NCI-H82 treated with DMSO at 0.1 percent for 48 hours (cell line): ENCODE results near the gene AKNA.
A peak's percentile ranks its signal among the peaks of the same experiment; 100 is the strongest.
"Not testable (repeated sequence)": the region's sequence is repeated elsewhere in the genome, so short reads cannot be mapped to it uniquely, and the experiment has no call there.

ENCODE experiments used
- DNase-seq: peaks from one replicate; lab custom pipeline; 2025; ENCODE audit not compliant: unreplicated experiment; lab: John Stamatoyannopoulos, UW

Gene AKNA

DNA sequence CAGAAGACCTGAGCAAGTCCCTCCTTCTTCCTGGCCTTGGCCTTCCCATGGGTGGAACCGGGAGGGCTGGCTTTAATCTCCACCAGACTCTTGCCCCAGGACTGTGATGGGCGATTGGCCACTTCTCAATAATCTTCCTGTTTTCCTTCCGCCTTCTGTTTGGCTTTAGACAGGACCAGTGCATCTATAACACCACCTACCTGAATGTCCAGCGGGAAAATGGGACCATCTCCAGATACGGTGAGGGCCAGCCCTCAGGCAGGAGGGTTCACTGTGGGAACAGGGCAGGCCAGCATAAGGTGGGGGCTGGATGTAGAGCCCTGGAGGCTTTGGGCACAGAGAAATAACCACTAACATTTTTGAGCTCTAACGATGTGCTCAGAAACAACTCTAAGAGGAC is 63.9 kb downstream of the AKNA start:
- not testable (repeated sequence) for DNase-seq

DNA sequence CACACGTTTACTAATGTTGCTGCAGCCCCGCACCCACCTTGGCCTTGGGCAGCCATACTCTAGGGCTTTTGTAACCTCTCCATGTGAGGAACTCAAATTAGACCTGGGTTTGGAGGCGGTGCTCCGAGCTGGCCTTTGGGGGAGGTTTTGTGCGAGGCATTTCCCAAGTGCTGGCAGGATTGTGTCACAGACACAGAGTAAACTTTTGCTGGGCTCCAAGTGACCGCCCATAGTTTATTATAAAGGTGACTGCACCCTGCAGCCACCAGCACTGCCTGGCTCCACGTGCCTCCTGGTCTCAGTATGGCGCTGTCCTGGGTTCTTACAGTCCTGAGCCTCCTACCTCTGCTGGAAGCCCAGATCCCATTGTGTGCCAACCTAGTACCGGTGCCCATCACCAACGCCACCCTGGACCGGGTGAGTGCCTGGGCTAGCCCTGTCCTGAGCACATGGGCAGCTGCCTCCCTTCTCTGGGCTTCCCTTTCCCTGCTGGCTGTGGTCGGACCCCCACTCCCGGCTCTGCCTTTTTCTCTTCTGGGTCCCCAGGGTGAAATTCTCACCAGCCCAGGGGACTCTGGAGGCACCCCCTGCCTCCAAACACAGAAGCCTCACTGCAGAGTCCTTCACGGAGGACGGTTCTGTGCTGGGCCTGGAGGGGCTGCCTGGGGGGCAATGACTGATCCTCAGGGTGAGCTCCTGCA is 64.8 kb downstream of the AKNA start, which contains the start of gene ORM1:
ORM1 (plus strand) TSS at position 268 of the 701 bp plus-strand sequence; CDS start at position 304, 36 bp downstream.
- DNase-seq: not testable (repeated sequence)

DNA sequence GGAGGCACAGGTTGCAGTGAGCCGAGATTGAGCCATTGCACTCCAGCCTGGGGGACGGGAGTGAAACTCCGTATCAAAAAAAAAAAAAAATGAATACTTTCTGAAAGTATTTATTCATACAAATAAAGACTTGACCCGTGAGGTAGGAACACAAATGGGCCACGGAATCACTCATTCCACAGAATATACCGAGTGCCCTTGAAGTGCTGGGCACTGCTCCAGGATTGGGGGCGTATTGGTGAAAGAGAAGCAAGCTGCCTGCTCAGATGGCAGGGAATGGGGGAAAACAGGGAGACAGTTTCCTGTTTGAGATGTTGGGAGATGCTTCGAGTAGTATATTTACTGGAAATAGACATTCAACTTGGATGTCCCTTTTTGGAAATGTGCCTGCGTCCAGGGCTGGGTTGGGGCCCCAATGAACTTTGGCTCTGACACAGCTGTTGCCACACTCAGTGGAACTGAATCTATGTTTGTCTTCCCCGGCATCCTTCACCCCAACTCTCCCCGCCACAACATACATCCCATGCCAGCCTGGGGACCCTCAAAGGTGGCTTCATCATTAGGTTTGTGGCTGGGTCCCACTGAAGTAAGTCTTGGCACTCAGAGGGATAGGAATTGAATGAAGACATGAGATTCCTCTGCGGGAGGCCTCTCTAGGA is 65.5 kb downstream of the AKNA start:
- not testable (repeated sequence) for DNase-seq

DNA sequence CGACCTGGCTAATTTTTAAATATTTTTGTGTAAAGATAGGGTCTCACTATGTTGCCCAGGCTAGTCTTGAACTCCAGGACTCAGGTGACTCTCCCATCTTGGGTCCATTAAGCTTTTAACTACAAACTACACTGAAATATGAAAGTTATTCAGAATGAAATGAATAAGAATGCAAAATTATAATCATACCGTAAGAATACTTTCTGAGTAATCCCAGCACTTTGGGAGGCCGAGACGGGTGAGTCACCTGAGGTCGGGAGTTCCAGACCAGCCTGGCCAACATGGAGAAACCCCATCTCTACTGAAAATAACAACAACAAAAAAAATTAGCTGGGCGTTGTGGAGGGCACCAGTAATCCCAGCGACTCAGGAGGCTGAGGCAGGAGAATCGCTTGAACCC is 66.0 kb downstream of the AKNA start:
- DNase-seq: no peak

DNA sequence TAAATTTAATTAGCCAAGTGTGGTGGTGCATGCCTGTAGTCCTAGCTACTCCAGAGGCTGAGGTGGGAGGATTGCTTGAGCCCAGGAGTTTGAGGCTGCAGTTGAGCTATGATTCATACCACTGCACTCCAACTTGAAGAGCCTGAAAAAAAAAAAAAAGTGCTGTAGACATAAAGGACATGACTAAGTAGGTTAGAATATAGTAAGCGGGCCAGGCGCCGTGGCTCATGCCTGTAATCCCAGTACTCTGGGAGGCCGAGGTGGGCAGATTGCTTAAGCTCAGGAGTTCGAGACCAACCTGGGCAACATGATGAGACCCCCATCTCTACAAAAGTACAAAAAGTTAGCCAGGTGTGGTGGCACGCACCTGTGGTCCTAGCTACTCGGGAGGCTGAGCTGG is 67.1 kb downstream of the AKNA start:
- not testable (repeated sequence) for DNase-seq

DNA sequence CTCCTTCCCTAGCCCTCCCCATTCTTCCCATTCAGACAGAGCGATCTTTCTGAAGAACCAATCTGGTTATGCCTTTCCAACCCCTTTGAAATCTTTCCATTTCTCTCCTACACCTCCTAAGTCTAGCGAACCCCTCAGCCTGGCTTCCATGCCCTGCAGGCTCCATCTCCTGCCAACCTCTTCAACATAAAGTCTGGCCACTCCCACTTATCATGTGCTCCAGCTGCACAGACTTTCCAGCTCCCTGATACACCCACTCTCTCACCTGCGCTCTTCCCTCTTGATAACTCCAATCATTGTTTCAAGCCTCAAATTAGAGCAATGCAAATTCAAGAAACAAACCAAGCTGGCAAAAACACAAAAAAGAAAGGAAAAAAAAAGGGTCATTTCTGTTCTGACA is 68.6 kb downstream of the AKNA start:
- DNase-seq: no peak

DNA sequence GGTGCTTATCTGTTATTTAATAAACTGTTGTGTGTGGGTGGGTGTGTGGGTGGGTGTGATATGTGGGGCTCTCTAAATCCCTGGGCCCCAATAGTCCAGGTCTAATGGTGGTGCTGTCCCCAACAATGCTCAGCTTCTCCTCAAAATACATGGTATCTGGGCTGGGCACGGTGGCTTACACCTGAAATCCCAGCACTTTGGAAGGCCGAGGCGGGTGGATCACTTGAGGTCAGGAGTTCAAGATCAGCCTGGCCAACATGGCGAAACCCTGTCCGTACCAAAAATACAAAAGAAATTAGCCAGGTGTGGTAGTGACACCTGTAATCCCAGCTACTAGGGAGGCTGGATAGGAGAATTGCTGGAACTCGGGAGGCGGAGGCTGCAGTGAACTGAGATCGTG is 69.4 kb downstream of the AKNA start:
- DNase-seq: no peak

DNA sequence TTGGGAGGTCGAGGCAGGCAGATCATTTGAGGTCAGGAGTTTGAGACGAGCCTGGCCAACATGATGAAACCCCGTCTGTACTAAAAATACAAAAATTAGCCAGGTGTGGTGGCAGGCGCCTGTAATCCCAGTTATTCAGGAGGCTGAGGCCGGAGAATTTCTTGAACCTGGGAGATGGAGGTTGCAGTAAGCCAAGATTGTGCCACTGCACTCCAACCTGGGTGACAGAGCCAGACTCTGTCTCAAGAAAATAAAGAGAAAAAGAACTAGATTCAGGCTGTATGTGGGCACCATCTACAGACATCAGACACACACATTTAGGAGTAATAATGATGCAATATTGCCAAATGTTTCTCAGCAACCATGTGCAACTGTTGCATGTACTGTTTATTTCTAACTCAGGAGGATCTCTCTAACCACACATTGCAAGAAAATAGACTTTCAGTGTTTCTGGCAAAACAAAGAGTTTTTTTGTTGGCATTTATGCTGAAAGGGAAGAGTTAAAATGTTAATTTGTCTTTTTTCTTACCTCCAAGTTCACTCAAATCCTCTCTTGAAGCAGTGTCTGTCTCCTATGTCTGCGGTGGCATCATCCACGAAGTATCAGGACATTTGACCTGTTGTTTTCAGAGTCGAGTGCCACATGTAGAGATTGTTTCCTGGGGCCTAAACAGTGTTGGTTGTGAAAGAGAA is 70.0 kb downstream of the AKNA start:
- no peak for DNase-seq

DNA sequence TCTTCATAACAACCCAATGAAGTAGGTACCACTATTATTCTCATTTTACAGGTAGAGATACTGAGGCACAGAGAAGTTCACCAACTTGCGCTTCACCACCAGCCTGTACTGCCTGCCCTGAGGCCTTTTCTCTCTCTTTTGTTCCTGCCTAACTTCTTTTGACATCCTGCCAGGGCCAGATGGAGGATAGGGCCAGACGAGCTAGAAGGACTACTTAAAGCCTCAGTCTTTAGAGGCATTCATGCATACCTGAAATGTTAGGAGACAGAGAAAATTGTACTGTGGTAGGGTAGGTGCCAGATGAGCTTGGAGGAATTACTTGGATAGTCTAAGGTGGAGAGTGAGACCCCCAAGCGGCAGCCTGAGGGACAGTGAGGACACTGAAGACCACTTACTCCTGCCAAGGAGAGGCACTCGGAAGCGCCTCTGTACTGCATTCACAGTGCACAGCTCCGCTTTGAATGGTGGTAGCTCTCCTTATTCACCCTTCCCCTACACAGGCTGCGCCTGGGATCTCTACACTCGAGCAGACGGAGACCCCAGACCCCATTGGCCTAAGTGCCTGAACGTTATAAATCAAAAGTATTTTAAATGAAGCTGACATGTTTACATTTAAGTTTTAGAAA is 71.1 kb downstream of the AKNA start:
- DNase-seq: peak; percentile 19

DNA sequence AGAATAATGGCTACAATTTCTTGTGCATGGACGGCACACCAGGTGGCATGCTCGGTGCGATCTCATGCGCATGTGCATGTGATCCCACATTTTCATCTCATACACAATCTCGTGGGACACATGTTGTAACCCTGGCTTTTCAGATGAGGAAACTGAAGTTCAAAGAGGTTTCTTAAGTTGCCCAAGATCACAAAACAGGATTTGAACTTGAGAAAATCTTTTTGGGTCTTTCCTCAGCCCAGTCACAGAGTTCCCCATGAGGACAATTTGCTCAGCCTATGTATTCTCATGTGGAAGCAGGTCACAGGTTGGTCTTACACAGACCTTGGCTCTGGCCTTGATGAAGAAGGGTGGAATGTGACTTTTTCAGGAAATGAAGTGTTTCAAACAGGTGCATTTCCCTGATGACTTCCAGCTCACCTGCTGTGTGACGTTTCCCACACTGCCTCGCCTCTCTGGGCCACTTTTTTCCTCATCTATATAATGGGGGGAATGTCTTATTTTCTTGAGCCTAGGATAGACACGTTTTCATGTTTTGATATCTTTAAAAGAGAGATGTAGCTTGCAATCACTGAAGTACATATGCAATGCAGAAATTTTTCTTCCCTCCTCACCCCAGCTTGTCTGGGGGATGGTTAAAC is 71.9 kb downstream of the AKNA start:
- DNase-seq: no peak

DNA sequence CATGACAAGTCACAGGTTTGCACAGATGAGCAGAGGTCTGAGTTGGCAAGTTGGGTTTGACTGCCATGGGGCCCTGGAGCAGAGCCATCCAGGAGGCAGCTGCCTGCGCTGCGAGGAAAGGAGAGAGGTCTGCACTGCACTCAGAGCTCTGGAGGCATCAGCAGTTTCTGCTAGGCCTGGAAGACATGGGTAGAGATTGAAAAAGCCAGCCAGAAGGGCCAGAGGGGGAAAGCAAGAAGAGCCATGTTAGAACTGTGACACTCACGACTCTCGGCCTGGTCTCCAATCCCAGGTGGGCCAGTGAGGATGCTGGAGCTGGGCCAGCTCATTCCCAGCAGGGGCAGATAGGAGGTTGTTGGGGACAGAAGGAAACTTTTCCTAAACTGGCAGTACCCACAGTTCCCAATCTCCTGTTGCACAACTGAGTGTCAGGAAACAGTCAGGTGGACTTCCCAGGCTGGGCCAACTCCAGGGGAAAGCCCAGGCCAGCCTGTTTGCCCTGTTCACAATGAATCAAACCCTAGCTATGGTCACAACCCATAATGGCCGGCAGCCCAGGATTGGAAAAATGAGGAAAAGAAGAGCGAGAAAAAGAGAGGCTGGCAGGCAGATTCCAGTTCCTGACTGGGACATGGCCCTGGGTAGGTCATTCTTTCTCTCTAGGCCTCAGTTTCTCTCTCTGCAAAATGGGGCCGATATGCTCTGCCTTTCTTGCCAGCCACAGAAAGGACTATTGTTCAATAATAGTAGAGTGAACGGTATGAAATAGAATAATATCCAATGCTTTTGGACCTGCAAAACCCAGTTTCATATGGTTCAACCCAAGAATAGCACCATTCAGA is 72.7 kb downstream of the AKNA start:
- DNase-seq: no peak

DNA sequence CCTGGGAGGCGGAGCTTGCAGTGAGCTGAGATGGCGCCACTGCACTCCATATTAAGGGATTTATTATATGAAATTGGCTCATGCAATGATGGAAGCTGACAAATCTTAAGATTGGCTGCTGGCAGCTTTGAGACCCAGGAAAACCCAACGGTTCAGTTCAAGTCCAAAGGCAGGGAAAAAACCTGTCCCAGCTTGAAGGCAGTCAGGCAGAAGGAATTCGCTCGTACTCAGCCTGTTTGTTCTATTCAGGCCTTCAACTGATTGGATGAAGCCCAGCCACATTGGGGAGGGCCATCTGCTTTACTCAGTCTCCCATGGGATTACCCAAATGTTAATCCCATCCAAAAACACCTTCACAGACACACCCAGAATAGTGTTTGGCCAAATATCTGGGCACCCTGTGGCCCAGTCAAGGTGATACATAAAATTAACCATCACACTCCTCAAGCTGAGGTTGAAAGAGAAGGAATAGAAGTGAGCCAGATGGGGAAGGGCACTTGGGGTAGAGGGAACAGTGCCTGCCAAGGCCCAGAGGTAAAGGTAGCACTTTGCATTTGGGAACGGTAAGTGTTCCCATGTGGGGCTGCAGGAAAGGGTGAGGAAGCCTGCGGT is 73.4 kb downstream of the AKNA start:
- no peak for DNase-seq

DNA sequence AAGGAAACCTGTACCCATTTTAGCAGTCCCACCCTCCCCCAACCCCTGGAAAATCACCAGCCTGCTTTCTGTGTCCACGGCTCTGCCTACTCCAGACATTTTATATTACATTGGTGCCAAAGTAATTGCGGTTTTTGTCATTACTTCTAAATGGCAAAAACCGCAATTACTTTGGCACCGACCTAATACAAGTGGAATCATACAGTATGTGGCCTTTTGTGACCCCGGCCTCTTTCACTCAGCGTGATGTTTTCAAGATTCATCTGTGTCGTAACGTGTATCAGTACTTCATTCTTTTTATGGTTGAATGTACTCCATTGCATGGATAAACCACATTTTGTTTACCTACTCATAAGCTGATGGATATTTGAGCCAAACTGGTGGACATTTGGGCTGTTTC is 74.6 kb downstream of the AKNA start:
- no peak for DNase-seq

DNA sequence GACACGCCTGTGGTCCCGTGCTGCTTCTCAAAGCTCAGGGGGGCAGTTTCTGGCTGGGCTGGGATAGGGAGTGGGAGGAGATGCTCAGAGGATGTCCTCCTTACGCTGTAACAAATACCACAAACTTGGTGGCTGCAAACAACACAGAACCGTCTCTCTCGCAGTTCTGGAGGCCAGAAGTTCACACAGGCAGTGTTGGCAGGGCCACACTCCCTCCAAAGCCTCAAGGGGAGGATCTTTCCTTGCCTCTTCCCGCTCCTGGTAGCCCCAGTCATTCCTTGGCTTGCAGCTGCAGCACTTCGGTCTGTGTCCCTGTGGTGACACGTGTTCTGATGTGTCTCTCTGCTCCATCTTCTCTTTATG is 75.3 kb downstream of the AKNA start:
- DNase-seq: no peak

DNA sequence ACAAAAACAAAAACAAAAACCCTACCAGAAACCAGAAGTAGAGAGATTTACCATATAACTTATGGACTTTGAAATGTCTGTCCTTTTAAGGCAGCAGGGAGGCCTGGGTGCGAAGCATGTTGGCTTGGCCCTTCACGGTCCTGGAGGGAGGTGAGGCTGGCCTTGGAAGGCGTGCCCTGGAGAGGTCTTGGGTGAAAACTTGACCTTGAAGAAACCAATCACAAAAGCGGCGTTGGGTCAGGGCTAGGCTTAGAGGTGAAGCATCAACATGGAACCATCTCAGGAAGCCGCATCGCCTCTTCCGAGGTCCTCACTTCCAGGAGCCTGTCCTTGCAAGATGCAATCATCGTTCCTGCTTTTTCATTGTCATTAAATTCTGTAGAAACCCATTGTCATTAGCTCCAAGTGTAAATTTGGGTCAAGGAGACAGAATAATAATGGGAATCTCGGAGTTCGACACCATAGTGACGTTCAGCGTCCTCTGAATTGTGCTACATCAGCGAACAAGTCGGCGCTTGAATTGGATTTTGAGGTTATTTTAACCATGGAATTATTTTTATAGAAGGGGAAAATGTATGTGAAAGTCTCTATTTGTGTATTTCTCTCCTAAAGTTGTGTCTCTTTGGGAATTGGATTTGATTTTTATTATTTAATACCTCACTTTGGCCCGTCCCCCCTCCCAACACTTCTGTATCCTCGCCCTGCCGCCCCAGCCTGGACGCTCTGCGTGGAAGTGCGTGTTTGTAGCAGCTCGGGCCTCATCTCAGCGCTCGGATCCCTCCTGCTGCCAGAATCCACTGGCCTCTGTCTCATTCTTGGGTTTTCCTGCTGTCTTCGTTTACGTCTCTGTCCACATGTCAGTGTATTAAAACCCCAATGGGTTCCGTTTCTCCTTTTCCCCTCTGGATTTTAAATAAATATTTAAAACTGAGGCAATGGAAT is 75.9 kb downstream of the AKNA start:
- no peak for DNase-seq

DNA sequence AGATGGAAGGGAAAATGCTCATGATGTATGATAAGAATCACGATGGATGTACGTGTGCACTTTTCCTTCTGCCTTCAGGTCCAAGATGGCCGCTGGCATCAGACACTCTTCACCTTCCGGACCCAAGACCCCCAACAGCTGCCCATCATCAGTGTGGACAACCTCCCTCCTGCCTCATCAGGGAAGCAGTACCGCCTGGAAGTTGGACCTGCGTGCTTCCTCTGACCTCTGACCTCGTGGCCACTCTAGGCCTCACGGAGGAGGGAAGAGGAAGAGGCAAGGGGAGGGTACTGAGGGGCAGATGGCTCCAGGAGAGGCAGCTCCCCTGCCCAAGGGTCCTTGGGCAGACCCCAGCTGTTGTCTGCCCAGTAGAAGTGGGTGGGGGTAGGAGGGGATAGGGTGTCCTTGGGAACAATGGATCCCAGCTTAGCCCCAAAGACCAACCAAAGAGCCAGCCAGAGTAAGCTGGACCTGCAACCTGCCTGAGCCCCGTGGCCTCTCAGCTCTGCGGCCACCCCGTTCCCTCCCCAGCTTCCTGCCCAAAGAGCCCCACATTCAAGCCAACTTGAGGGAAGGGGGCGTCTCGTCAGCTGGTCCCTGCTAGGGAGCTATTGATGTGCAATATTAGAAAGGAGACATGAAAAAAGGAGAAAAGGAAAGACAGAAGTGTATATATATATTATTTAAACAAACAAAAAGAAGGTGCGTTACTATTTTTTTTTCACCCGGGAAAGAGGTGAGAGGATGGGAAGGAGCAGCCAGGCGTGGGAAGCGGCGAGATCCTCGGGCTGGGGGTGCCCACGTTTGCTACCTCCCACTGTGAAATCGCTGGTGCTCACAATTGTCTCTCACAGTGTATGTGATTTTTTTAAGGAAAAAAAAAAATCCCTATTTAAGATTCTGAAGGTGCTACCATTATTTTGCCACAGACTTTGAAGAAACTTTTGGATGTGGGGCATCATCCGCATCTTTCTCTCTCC is 77.0 kb downstream of the AKNA start:
- DNase-seq: no peak

DNA sequence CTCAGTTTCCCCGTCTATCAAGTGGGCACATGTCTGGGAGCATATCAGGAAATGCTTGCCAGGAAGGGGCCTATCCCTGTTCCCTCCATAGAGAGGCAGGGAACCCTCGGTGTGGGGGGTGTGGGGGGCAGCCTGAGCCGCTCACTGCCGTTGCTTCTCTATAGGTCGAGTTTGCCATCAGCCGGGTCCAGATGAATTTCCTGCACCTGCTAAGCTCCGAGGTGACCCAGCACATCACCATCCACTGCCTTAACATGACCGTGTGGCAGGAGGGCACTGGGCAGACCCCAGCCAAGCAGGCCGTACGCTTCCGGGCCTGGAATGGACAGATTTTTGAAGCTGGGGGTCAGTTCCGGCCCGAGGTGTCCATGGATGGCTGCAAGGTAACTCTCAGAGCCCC is 78.7 kb downstream of the AKNA start:
- no peak for DNase-seq
